H1 (cell line): ENCODE measurements around the gene TPO. TPM values are rescaled to one million over a fixed set of nuclear protein-coding genes. Genes with fewer than 3 reads are reported as not detected.
A peak's percentile ranks its signal among the peaks of the same experiment; 100 is the strongest.

Source experiments
- CTCF ChIA-PET: fragments of 300-600 bp; sonication (Branson Sonifier 250); formaldehyde crosslinking; loops from one replicate; lab custom pipeline; 2021; ENCODE audit not compliant: partially characterized antibody; lab: Charles Lee
- POLR2A ChIA-PET: fragments of 300-600 bp; sonication (Branson Sonifier 250); formaldehyde crosslinking; loops from one replicate; lab custom pipeline; 2021; ENCODE audit warnings: inconsistent platforms; ENCODE audit not compliant: partially characterized antibody; lab: Charles Lee
- DNase-seq, 2 experiments: peaks; one replicate each; pipeline versions ENCODE4 v3.0.0 to v3.0.0-alpha.2; 2010 to 2022; ENCODE audit warnings: low spot score in 2 of 2, low read depth in 1 of 2, mixed read lengths in 1 of 2
- FAIRE-seq: peaks from 2 replicates; lab custom pipeline; 2011; peaks lifted over from hg19 to GRCh38; lab: Jason Lieb, UNC
- H2AFZ ChIP-seq: 2 replicates; pipeline ENCODE4 v1.8.1; 2012; ENCODE audit warnings: low read length, inconsistent platforms
- H2AK5ac ChIP-seq: 2 replicates; pipeline ENCODE4 v1.6.1; 2013; ENCODE audit warnings: low read depth, low read length
- H2BK120ac ChIP-seq: replicated peaks from 2 replicates; pipeline ENCODE3; 2013; ENCODE audit warnings: low read depth, low read length, inconsistent platforms
- H2BK12ac ChIP-seq: 2 replicates; pipeline ENCODE4 v1.6.1; 2013; ENCODE audit warnings: low read depth, low read length
- H2BK15ac ChIP-seq: 2 replicates; pipeline ENCODE4 v1.6.1; 2013; ENCODE audit warnings: low read length
- H2BK20ac ChIP-seq: 2 replicates; pipeline ENCODE4 v1.6.1; 2013; ENCODE audit warnings: low read length
- H2BK5ac ChIP-seq: 2 replicates; pipeline ENCODE4 v1.6.1; 2013; ENCODE audit warnings: low read depth, low read length
- H3K14ac ChIP-seq: 2 replicates; pipeline ENCODE4 v1.6.1; 2013; ENCODE audit warnings: inconsistent platforms; ENCODE audit not compliant: insufficient read length
- H3K18ac ChIP-seq: 2 replicates; pipeline ENCODE4 v1.6.1; 2013; ENCODE audit warnings: low read length; ENCODE audit errors: extremely low read depth
- H3K23ac ChIP-seq: 2 replicates; pipeline ENCODE4 v1.6.1; 2013; ENCODE audit warnings: inconsistent platforms; ENCODE audit not compliant: insufficient read length
- H3K23me2 ChIP-seq: 2 replicates; pipeline ENCODE4 v1.6.1; 2013; ENCODE audit warnings: low read depth, low read length
- H3K27ac ChIP-seq: 2 replicates; pipeline ENCODE4 v1.6.1; 2011; ENCODE audit warnings: low read depth, low read length, inconsistent platforms
- H3K27me3 ChIP-seq, 4 experiments: replicated peaks in 1 of 4; 1 replicate in 1 of 4; 2 replicates in 3 of 4; pipeline versions ENCODE4 v1.6.1 to v1.8.1; 2011 to 2013; ENCODE audit warnings: low read length in 3 of 4, mild to moderate bottlenecking in 3 of 4, inconsistent platforms in 2 of 4, mixed read lengths in 2 of 4, moderate library complexity in 1 of 4; ENCODE audit not compliant: control insufficient read depth in 3 of 4, insufficient read depth in 3 of 4; ENCODE audit errors: extremely low read depth in 1 of 4
- H3K36me3 ChIP-seq, 4 experiments: 2 replicates each; pipeline versions ENCODE4 v1.6.1 to v1.8.1; 2011 to 2013; ENCODE audit warnings: mild to moderate bottlenecking in 4 of 4, low read length in 3 of 4, moderate library complexity in 2 of 4, control low read depth in 1 of 4, inconsistent platforms in 1 of 4; ENCODE audit not compliant: insufficient read depth in 4 of 4, control insufficient read depth in 2 of 4
- H3K4ac ChIP-seq: replicated peaks from 2 replicates; pipeline ENCODE3; 2013; ENCODE audit warnings: low read length, low read depth, mixed read lengths, inconsistent platforms; ENCODE audit not compliant: insufficient read length
- H3K4me1 ChIP-seq, 4 experiments: replicated peaks in 1 of 4; 1 replicate in 1 of 4; 2 replicates in 3 of 4; pipeline versions ENCODE4 v1.6.1 to v1.8.1; 2011 to 2013; ENCODE audit warnings: low read length in 3 of 4, inconsistent platforms in 2 of 4, mixed read lengths in 1 of 4; ENCODE audit not compliant: insufficient read depth in 4 of 4, control insufficient read depth in 3 of 4
- H3K4me2 ChIP-seq, 2 experiments: 2 replicates each; pipeline versions ENCODE4 v1.6.1 to v1.8.1; 2011 to 2013; ENCODE audit warnings: low read depth in 2 of 2, low read length in 2 of 2, control low read depth in 1 of 2, inconsistent platforms in 1 of 2, mild to moderate bottlenecking in 1 of 2; ENCODE audit not compliant: insufficient read depth in 1 of 2
- H3K4me3 ChIP-seq, 4 experiments: fragments of 200-600, 300-600 bp in 1 of 4; sonication (generic), shearing (Covaris generic), sonication (Bioruptor Twin) in 1 of 4; 2 replicates each; pipeline versions ENCODE4 v1.5.1 to v1.8.1; 2011 to 2016; ENCODE audit warnings: low read length in 4 of 4, low read depth in 3 of 4, control low read depth in 2 of 4, inconsistent platforms in 2 of 4, mild to moderate bottlenecking in 2 of 4, mixed read lengths in 1 of 4, moderate library complexity in 1 of 4; ENCODE audit not compliant: insufficient read depth in 2 of 4; ENCODE audit errors: extremely low read depth in 1 of 4
- H3K56ac ChIP-seq: replicated peaks from 2 replicates; pipeline ENCODE3; 2013; ENCODE audit warnings: low read depth, mild to moderate bottlenecking, mixed read lengths, low read length, inconsistent platforms; ENCODE audit not compliant: insufficient read length
- H3K79me1 ChIP-seq: 2 replicates; pipeline ENCODE4 v1.6.1; 2013; ENCODE audit warnings: low read depth, low read length, control low read depth
- H3K79me2 ChIP-seq, 2 experiments: 2 replicates each; pipeline versions ENCODE4 v1.6.1 to v1.8.1; 2012 to 2013; ENCODE audit warnings: low read length in 2 of 2, mild to moderate bottlenecking in 2 of 2, inconsistent platforms in 1 of 2; ENCODE audit not compliant: insufficient read depth in 2 of 2, control insufficient read depth in 1 of 2
- H3K9ac ChIP-seq, 4 experiments: replicated peaks in 1 of 4; 1 replicate in 1 of 4; 2 replicates in 3 of 4; pipeline versions ENCODE4 v1.6.1 to v1.8.1; 2011 to 2013; ENCODE audit warnings: low read depth in 3 of 4, low read length in 3 of 4, control low read depth in 2 of 4, mild to moderate bottlenecking in 2 of 4, moderate library complexity in 2 of 4, inconsistent platforms in 1 of 4; ENCODE audit errors: extremely low read depth in 1 of 4
- H3K9me3 ChIP-seq, 2 experiments: 2 replicates each; pipeline versions ENCODE4 v1.6.1 to v1.8.1; 2012 to 2013; ENCODE audit warnings: mild to moderate bottlenecking in 2 of 2, moderate library complexity in 2 of 2, control low read depth in 1 of 2, inconsistent platforms in 1 of 2, low read depth in 1 of 2, low read length in 1 of 2, mixed read lengths in 1 of 2; ENCODE audit not compliant: insufficient read depth in 2 of 2
- H4K20me1 ChIP-seq, 2 experiments: replicated peaks in 1 of 2; 2 replicates each; pipeline versions ENCODE3 to v1.8.1; 2011 to 2013; ENCODE audit warnings: inconsistent platforms in 2 of 2, low read length in 2 of 2, mild to moderate bottlenecking in 1 of 2; ENCODE audit not compliant: insufficient read depth in 2 of 2, control insufficient read depth in 1 of 2
- H4K5ac ChIP-seq: 2 replicates; pipeline ENCODE4 v1.6.1; 2013; ENCODE audit warnings: low read length, low read depth, mixed read lengths, inconsistent platforms; ENCODE audit not compliant: insufficient read length
- H4K8ac ChIP-seq: 2 replicates; pipeline ENCODE4 v1.8.0; 2013; ENCODE audit warnings: mild to moderate bottlenecking, moderate library complexity, low read length, inconsistent platforms; ENCODE audit not compliant: insufficient read depth; ENCODE audit errors: extremely low read depth
- H4K91ac ChIP-seq: replicated peaks from 2 replicates; pipeline ENCODE3; 2013; ENCODE audit warnings: low read length, mixed read lengths, inconsistent platforms; ENCODE audit not compliant: insufficient read length
- BACH1 ChIP-seq: IDR thresholded peaks from 2 replicates; pipeline ENCODE4 v1.6.1; 2012; ENCODE audit warnings: low read length, improper control_type of control experiment
- TBP ChIP-seq: IDR thresholded peaks from 2 replicates; pipeline ENCODE4 v1.6.1; 2011; ENCODE audit warnings: low read depth, low read length, improper control_type of control experiment
- WGBS, 2 experiments: shearing (Covaris generic) in 1 of 2; methylation state at CpG; one replicate each; pipeline versions ENCODE4 v1.1.6 to v1.1.7; 2013 to 2015; ENCODE audit warnings: low lambda C conversion rate in 2 of 2, mixed read lengths in 2 of 2, inconsistent platforms in 1 of 2, low coverage in 1 of 2, missing lambda C conversion rate in 1 of 2; ENCODE audit not compliant: insufficient replicate concordance in 2 of 2, insufficient coverage in 1 of 2, insufficient read length in 1 of 2; ENCODE audit errors: extremely low coverage in 1 of 2, missing lambda C conversion rate in 1 of 2; 5-methylcytosine and 5-hydroxymethylcytosine counted together
- polyA plus RNA-seq, 7 experiments: library from polyadenylated mRNA; depleted of rRNA in 3 of 7; stranded (reverse) in 5 of 7; unstranded in 2 of 7; fragments of >200 nt in 5 of 7; fragments of 200-250 nt in 2 of 7; gene quantifications; 1 replicate in 5 of 7; 2 replicates in 1 of 7; 4 replicates in 1 of 7; pipeline versions ENCODE4 v1.2.1 to v1.2.3, GENCODE V29; 2011 to 2013; ENCODE audit warnings: missing spikeins in 2 of 7, mixed read lengths in 2 of 7
- total RNA-seq: library from RNA; stranded (reverse); fragmentation: NEBNext Ultra II Directional; extraction: Animal tissue kit (Norgen Biotek cat#: 25700); gene quantifications from 2 replicates; pipeline ENCODE4 v1.2.1, GENCODE V29; 2021

Gene TPO
- total and polyA plus RNA-seq, 2 of the 8 experiments (the other 6 are each of a cell fraction or from before 2014, with no cell fraction given) = not detected

DNA sequence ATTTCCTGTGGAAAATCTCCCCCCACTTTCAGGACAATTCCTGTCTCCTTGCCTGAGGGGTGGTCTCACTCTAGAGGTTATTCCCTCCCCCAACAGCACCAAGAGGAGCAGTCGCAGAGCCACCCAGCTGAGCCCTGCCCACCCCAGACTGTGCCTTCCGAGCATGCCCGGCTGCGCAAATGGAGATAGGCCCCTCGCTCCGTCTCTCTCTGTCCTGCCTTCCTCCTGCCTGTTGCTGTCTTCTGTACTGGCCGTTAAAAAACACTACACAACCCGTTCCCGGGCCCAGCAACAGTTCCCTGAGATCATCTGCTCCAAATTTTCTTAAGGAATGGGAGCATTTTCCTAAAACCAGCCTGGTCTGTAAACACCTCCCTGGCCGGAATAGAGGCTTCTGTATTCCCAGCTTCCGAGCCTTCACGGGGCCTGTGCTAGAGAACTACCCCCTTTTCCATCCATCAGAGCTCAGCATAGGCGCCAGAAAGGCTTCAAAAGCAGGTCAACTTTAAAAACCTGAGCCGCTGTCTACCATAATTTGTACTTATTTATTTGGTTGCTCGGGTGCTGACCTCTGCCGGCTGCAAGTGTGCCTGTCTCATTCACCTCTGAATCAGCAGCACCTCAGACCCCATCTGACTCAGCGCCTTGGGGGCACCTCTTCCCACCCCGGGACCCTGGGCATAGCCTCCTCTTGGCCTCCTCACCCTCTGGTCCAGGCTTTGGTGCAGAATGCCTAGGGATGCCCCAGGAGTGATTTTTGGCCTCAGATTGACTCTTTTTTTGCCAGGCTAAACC, 171.6 kb downstream of the TPO start:
- no peaks in the 10 kb centered on the region for H3K36me3 ChIP-seq
- no peak overlapping the region for H3K18ac ChIP-seq
- H3K79me1 ChIP-seq = no peaks in the 10 kb centered on the region
- H3K14ac ChIP-seq = no peak overlapping the region
- H3K27me3 ChIP-seq = no peaks in the 10 kb centered on the region
- no peak overlapping the region for H3K23ac ChIP-seq
- no peak overlapping the region for H4K91ac ChIP-seq
- no peak overlapping the region for H3K4me2 ChIP-seq
- no peaks in the 10 kb centered on the region; a peak in 1 of 4 replicates for H3K9me3 ChIP-seq
- H2BK15ac ChIP-seq = no peak overlapping the region
- WGBS, 2 experiments = 92% methylated on average over 18 of the region's 18 CpGs; no CpG with 5 or more reads in 1 of the 2 experiments
- no peak overlapping the region for H3K27ac ChIP-seq
- no peaks in the 10 kb centered on the region for H3K23me2 ChIP-seq
- H4K5ac ChIP-seq = no peak overlapping the region
- CTCF ChIA-PET = interaction anchor here (1.5 kb wide), 1 partner anchor 34 kb away, joined by 4 read pairs; no protein-coding TSS in a partner anchor
- POLR2A ChIA-PET = no interaction called here
- no peak for FAIRE-seq
- TF ChIP-seq BACH1 = peak; percentile 21; the same call in 1 of the 2 replicates
- TF ChIP-seq TBP = no peak
- TF ChIP-seq, all 59 proteins: peak for 1
- H2BK120ac ChIP-seq = no peak overlapping the region
- no peak overlapping the region; the same call in 1 of the 2 replicates for H4K8ac ChIP-seq
- no peak overlapping the region for H3K9ac ChIP-seq
- H3K4me1 ChIP-seq = peaks cover 0 to 5% (median 0%) of the 10 kb centered on the region in 4 experiments; a peak in 1 of 7 replicates
- H2BK5ac ChIP-seq = no peak overlapping the region
- no peak overlapping the region for H3K4me3 ChIP-seq
- no peak overlapping the region for H2BK20ac ChIP-seq
- no peak overlapping the region for H3K56ac ChIP-seq
- no peak overlapping the region for H2AK5ac ChIP-seq
- H2AFZ ChIP-seq = no peak overlapping the region
- H3K79me2 ChIP-seq = no peaks in the 10 kb centered on the region
- H2BK12ac ChIP-seq = no peak overlapping the region
- no peaks in the 10 kb centered on the region for H4K20me1 ChIP-seq
- no peak overlapping the region for H3K4ac ChIP-seq
- DNase-seq = no peak
